OCI-LY7 (cell line): ENCODE data around the gene REV3L.

ENCODE experiments used
- EZH2phosphoT487 ChIP-seq: fragments of 200-600 bp; sonication (generic); IDR thresholded peaks from 2 replicates; pipeline ENCODE4 v1.6.1; 2018; ENCODE audit warnings: low read depth, borderline replicate concordance, mild to moderate bottlenecking, mixed run types, antibody characterized with exemption, low read length, moderate library complexity, mixed read lengths
- TF ChIP-seq, protein P1 (sequence below): fragments of 200-600 bp; sonication (generic); conservative IDR thresholded peaks from 2 replicates; pipeline ENCODE4 v1.5.1; 2014; ENCODE audit warnings: mild to moderate bottlenecking, antibody characterized with exemption, low read length, moderate library complexity, mixed read lengths

DNA sequence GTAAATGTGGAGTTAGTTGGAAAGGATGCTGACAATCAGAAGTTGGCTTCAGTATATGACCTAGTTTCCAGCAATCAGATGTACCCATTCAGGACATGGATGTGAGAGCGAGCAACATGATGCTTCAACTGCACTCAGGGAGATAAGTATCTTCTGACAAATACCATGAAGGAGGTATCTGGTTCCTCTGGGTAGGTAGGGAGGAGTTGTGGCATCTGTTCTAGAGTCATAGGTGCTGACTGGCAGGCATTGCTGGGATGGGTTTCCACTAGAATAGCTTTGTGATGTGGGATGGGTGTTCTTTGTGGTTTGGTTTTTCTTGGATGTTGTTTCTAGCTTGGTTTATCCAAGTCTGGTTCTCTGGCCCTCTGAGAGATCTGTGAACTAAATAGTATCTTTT is 3.9 kb upstream of the REV3L start:
- TF ChIP-seq, protein P1, sequence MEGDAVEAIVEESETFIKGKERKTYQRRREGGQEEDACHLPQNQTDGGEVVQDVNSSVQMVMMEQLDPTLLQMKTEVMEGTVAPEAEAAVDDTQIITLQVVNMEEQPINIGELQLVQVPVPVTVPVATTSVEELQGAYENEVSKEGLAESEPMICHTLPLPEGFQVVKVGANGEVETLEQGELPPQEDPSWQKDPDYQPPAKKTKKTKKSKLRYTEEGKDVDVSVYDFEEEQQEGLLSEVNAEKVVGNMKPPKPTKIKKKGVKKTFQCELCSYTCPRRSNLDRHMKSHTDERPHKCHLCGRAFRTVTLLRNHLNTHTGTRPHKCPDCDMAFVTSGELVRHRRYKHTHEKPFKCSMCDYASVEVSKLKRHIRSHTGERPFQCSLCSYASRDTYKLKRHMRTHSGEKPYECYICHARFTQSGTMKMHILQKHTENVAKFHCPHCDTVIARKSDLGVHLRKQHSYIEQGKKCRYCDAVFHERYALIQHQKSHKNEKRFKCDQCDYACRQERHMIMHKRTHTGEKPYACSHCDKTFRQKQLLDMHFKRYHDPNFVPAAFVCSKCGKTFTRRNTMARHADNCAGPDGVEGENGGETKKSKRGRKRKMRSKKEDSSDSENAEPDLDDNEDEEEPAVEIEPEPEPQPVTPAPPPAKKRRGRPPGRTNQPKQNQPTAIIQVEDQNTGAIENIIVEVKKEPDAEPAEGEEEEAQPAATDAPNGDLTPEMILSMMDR = no peak
- no peak for TF ChIP-seq EZH2phosphoT487
